ENCODE data around the gene ARSB.
A peak's percentile ranks its signal among the peaks of the same experiment; 100 is the strongest.

The ARSB gene

GRCh38 chr5:78985116-78985724 lies at the start of gene ARSB:
ARSB (minus strand) TSS chr5:78985310; CDS start chr5:78985248, 62 bp downstream.
- peak; percentile 29 for DNase-seq

- DNase-seq = no peak
Observed at GRCh38 chr5:79032782-79033181, 47.7 kb upstream of the ARSB start.

GRCh38 chr5:79032031-79032695 lies 47.1 kb upstream of the ARSB start:
- no peak for DNase-seq

- no peak for DNase-seq
Observed at GRCh38 chr5:79031485-79031867, 46.4 kb upstream of the ARSB start.

- no peak for DNase-seq
Observed at GRCh38 chr5:79030663-79031484, 45.8 kb upstream of the ARSB start.

- peak; percentile 29 for DNase-seq
Observed at GRCh38 chr5:79025054-79025472, 40.0 kb upstream of the ARSB start.

GRCh38 chr5:79023947-79024346 lies 38.8 kb upstream of the ARSB start:
- DNase-seq = no peak

GRCh38 chr5:79023348-79023747 lies 38.2 kb upstream of the ARSB start:
- no peak for DNase-seq

- DNase-seq = no peak
Observed at GRCh38 chr5:79022771-79023170, 37.7 kb upstream of the ARSB start.

GRCh38 chr5:79021753-79022152 lies 36.6 kb upstream of the ARSB start:
- DNase-seq = no peak

GRCh38 chr5:79020861-79021561 lies 35.9 kb upstream of the ARSB start:
- DNase-seq = peak; percentile 13

GRCh38 chr5:79014631-79015030 lies 29.5 kb upstream of the ARSB start:
- no peak for DNase-seq

- DNase-seq = no peak
Observed at GRCh38 chr5:79011869-79012268, 26.8 kb upstream of the ARSB start.

- DNase-seq = no peak
Observed at GRCh38 chr5:79011219-79011836, 26.2 kb upstream of the ARSB start.

GRCh38 chr5:79008362-79008761 lies 23.3 kb upstream of the ARSB start:
- no peak for DNase-seq

GRCh38 chr5:79007872-79008271 lies 22.8 kb upstream of the ARSB start:
- no peak for DNase-seq

GRCh38 chr5:79005936-79006631 lies 21.0 kb upstream of the ARSB start:
- no peak for DNase-seq

GRCh38 chr5:79005151-79005550 lies 20.0 kb upstream of the ARSB start:
- DNase-seq = no peak

- DNase-seq = no peak
Observed at GRCh38 chr5:79002374-79002773, 17.3 kb upstream of the ARSB start.

- DNase-seq = no peak
Observed at GRCh38 chr5:79001471-79001870, 16.4 kb upstream of the ARSB start.

GRCh38 chr5:78997090-78997489 lies 12.0 kb upstream of the ARSB start:
- no peak for DNase-seq

- DNase-seq = no peak
Observed at GRCh38 chr5:78995521-78996007, 10.5 kb upstream of the ARSB start.

Measured in NCI-H1092 treated with DMSO at 0.1 percent for 48 hours (cell line).